ENCODE results near the gene TMEM178B.
"Not testable (repeated sequence)": the region's sequence is repeated elsewhere in the genome, so short reads cannot be mapped to it uniquely, and the experiment has no call there.

Gene TMEM178B

GRCh38 chr7:141144921-141145629, 71.2 kb downstream of the TMEM178B start:
- DNase-seq: no peak

GRCh38 chr7:141145630-141145982, 71.7 kb downstream of the TMEM178B start:
- no peak for DNase-seq

- no peak for DNase-seq
These were observed 73.6 kb downstream of the TMEM178B start for GRCh38 chr7:141147482-141147881.

GRCh38 chr7:141150465-141150864, 76.6 kb downstream of the TMEM178B start:
- DNase-seq: no peak

GRCh38 chr7:141151746-141152145, 77.9 kb downstream of the TMEM178B start:
- no peak for DNase-seq

- no peak for DNase-seq
These were observed 79.4 kb downstream of the TMEM178B start for GRCh38 chr7:141153231-141153630.

- no peak for DNase-seq
These were observed 80.4 kb downstream of the TMEM178B start for GRCh38 chr7:141154131-141154732.

GRCh38 chr7:141156407-141156806, 82.5 kb downstream of the TMEM178B start:
- no peak for DNase-seq

GRCh38 chr7:141157138-141157765, 83.4 kb downstream of the TMEM178B start:
- no peak for DNase-seq

GRCh38 chr7:141158561-141158960, 84.7 kb downstream of the TMEM178B start:
- DNase-seq: no peak

- no peak for DNase-seq
These were observed 86.5 kb downstream of the TMEM178B start for GRCh38 chr7:141160246-141160860.

- no peak for DNase-seq
These were observed 88.0 kb downstream of the TMEM178B start for GRCh38 chr7:141161550-141162535.

- no peak for DNase-seq
These were observed 91.7 kb downstream of the TMEM178B start for GRCh38 chr7:141165521-141165920.

GRCh38 chr7:141166926-141167325, 93.1 kb downstream of the TMEM178B start:
- DNase-seq: no peak

GRCh38 chr7:141167381-141167964, 93.6 kb downstream of the TMEM178B start:
- no peak for DNase-seq

- DNase-seq: not testable (repeated sequence)
These were observed 95.3 kb downstream of the TMEM178B start for GRCh38 chr7:141169157-141169556.

- not testable (repeated sequence) for DNase-seq
These were observed 101.9 kb downstream of the TMEM178B start for GRCh38 chr7:141175728-141176127.

GRCh38 chr7:141177120-141177519, 103.3 kb downstream of the TMEM178B start:
- not testable (repeated sequence) for DNase-seq

GRCh38 chr7:141178486-141179135, 104.7 kb downstream of the TMEM178B start:
- no peak for DNase-seq

GRCh38 chr7:141181812-141182211, 107.9 kb downstream of the TMEM178B start:
- DNase-seq: no peak

- no peak for DNase-seq
These were observed 110.8 kb downstream of the TMEM178B start for GRCh38 chr7:141184532-141185190.

Measured in hematopoietic multipotent progenitor cell treated with erythropoietin and hydrocortisone succinate and interleukin-3 and kit ligand, for 6 days (in vitro differentiated cells).